OCI-M1 (cell line): ENCODE measurements around the gene PRRT2.
"Not testable (repeated sequence)": the region's sequence is repeated elsewhere in the genome, so short reads cannot be mapped to it uniquely, and the experiment has no call there.

Experiments
- DNase-seq: peaks from one replicate; lab custom pipeline; 2025; lab: John Stamatoyannopoulos, UW

The PRRT2 gene

DNA sequence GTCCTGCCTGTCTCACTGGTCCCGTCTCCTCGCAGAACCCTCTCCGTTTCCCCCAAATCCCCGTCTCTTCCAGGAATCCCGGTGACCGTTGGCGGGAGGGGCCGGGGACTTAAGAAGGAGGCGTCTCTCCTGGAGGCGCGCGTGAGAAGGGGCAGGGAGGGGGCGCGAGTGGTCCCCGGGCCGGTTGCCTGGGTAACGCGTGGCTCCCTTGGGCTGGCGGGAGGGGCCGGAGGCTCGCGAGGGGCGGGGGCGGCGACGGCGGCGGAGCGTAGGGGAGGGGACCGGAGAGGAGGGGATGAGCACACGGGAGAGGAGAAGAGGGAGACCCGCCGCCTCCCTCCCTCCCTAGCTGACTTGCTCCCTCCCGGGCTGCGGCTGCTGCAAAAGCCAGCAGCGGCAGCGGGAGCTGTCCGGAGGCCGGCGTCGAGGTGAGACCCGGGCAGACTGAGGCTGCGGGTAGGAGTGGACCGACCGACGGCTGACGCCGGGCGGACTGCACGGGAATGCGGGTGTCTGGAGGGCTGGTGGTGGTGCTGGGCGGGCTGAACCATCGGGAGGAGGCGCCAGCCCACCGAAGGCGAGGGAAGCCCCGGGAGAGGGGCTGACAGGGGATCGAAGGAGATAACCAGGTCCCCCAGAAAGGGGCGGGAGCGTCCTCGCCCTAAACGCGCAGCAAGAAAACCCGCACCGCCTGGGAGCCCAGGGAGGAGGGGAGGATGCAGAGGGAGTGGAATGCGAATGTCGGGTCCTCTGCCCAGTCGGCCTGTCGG, at the start of gene PRRT2:
TSS of gene PRRT2 (plus strand) at position 298 of the 770 bp plus-strand sequence. CDS start 862 bp downstream, outside the sequence.
- peak; percentile 79 for DNase-seq

GRCh38 chr16:29763326-29763725, 48.7 kb upstream of the PRRT2 start:
- DNase-seq = no peak

- no peak for DNase-seq
Measured at GRCh38 chr16:29765167-29766032, 46.6 kb upstream of the PRRT2 start.

DNA sequence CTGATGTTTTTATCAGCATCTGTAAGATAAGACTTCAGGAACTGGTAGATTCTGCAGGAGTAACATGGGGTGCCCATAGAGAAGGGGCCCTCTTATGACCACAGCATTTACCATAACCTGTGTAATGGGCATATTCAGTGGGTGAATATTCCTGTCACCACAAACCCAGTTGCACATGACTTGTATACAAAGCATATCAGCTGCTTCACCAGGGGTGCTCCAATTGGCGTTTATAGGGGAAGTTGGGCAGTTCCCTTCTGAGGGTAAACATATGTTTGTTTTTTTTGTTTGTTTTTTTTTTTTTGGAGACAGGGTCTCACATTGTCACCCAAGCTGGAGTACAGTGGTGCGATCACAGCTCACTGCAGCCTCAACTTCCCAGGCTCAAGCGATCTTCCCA, 45.4 kb upstream of the PRRT2 start:
- no peak for DNase-seq

DNA sequence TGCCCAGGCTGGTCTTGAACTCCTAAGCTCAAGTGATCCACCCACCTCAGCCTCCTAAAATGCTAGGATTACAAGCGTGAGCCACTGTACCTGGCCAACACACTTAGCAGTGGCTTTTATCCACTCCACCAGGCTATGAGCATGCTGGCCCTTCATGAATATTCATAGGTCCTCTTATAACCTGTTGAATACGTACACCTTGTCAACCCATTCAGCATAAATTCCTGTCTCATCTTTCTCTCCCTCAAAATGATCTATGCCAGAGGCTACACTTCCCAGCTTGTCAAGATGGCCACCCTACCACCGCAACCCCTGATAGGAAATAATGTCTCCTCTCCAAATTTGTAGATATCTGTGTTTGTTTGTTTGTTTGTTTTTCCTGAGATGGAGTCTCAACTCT, 44.9 kb upstream of the PRRT2 start:
- no peak for DNase-seq

DNA sequence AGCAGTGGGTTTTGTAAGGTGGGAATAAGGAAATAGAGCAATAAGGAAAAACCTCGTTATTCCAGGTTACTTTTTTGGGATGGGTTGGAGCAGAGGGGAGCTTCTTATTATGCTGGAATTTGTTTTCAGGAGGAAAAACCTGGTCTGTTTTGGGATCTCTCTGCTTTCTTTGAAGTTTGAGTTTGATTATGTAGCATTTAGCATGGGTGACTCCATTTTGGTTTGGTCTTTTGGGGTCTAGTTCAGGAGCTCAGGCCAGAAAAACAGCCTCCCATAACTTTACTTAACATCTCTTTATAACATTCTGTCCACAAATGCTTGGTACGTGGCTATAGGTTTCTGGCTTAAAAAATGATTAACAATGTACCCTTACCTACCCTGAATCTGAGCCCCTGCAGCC, 42.5 kb upstream of the PRRT2 start:
- DNase-seq = no peak

DNA sequence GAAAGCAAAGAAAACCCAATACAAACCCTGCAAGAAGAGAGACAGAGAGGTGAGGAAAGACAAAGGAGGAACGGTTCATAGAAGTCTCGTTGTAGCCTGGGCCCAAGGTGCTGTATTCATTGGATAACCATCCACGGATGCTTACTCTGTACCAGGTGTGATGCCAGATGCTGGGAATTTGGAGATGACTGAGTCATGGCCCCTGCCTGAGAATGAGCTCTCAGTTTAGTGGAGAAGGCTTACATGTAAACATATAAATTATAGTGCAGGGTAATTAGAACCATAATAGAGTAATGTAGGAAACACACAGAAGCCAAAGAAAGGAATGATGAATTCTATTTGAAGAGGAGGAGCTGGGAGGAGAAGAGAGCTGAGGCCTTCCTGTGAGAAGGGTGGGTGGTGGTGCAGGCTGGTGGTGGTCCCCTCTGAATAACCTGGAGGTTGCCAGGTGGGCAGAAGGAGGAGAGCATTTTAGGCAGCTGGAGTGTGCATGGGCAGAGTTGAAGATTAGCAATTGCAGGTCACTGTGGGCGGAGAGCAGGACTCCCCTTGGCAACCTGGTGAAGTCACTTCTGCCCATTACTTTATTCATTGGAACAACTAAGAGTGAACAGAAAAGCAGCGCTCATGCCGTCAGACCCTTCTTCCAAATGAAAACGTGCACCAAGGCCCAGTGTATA, 41.6 kb upstream of the PRRT2 start:
- DNase-seq = no peak

GRCh38 chr16:29772330-29772729, 39.7 kb upstream of the PRRT2 start:
- peak; percentile 35 for DNase-seq

- no peak for DNase-seq
Measured at GRCh38 chr16:29774730-29775129, 37.3 kb upstream of the PRRT2 start.

- DNase-seq = no peak
Measured at GRCh38 chr16:29775742-29776408, 36.1 kb upstream of the PRRT2 start.

DNA sequence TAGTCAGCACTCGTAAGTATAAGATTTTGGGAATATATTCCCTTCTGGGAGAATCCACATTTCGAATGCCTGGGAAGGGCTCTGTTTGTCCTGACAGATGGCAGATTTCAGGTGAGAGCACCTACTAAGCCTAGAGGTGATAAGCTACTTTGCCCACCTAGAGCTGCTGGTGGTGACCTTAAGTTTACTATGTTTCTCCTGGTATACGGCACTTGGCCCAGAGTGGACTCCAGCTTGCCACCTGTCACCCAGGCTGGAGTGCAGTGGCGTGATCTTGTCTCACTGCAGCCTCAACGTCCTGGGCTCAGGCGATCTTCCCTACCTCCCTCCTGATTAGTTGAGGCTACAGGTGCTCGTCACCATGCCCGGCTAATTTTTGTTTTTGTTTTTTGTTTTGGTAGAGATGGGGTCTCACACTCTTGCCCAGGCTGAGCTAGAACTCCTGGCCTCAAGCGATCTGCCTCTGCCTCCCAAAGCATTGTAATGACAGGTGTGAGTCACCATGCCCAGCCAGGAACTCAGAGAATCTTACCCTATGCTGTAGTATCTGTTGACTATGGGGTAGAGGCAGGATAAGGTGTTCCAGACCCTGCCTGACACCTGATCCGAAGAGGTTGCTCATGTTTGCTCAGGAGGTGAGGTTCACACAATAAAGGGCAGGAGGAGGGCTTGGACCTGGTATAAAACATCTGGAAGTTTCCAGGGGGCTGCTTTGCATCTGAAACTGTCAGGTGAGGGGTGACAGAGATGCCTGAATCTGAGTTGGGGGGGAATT, 34.2 kb upstream of the PRRT2 start, which contains the start of gene ZG16:
TSS of gene ZG16 (plus strand) at position 681 of the 775 bp plus-strand sequence. CDS start 1,011 bp downstream, outside the sequence.
- no peak for DNase-seq

GRCh38 chr16:29779474-29779873, 32.5 kb upstream of the PRRT2 start:
- DNase-seq = no peak

DNA sequence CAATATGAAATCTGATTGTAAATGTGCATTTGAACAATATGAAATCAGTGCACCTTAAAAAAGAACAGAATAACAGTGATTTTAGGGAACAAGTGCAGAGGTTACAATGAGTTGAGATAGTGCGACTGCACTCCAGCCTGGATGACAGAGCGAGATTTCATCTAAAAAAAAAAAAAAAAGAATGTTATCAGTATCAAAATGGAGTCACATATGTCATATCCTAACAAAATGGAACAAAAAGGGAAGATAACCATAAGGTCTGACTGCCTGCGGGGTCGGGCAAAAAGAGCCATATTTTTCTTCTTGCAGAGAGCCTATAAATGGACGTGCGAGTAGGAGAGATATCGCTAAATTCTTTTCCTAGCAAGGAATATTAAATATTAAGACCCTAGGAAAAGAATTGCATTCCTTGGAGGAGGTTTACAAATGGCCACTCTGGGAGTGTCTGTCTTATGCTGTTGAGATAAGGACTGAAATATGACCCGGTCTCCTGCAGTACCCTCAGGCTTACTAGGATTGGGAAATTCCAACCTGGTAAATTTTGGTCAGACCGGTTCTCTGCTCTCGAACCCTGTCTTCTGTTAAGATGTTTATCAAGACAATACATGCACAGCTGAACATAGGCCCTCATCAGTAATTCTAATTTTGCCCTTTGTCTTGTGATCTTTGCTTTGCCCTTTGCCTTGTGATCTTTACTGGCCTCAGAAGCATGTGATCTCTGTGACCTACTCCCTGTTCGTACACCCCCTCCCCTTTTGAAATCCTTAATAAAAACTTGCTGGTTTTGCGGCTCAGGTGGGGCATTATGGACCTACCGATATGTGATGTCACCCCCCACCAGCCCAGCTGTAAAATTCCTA, 28.7 kb upstream of the PRRT2 start:
- DNase-seq = peak; percentile 64

GRCh38 chr16:29784157-29784556, 27.8 kb upstream of the PRRT2 start:
- DNase-seq = no peak

DNA sequence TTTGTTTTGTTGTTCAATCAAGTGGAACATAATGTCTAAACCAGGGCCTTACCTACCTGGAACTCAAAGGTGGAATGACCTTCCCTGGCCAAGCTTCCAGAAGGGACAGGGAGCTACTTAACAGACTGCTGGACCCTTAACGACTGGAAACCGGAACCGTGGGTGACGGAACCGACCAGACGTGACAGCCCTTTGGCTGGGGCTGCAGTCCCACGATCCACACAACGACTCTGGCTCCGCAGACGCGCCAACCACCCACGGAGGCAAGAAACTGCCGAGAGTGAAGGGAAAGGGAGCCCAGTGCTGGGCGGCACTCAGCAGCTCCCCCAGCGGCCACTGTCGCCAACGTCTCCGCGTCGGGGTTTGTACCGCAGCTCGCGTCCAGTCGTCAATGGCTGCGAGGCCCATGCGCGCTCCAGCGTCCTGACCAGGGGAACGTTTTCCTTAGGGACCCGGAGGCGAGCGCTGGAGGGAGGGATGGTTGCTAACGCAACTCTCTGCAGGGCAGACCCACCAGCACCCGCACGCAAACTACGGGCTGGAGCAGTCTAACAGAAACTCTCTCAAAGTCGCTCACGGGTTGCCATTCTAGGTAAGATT, 27.0 kb upstream of the PRRT2 start:
- DNase-seq = no peak

- not testable (repeated sequence) for DNase-seq
Measured at GRCh38 chr16:29787155-29787554, 24.8 kb upstream of the PRRT2 start.

DNA sequence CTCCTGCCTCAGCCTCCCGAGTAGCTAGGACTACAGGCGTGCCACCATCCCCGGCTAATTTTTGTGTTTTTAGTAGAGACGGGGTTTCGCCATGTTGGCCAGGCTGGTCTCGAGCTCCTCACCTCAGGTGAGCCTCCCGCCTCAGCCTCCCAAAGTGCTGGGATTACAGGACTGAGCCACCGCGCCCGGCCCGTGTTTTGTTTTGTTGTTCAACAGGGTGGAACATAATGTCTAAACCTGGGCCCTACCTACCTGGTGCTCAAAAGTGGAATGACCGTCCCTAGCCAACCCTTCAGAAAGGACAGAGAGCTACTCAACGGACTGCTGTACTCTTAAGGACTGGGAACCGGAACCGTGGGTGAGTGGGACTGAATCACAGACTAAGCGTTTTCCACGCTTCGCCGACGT, 22.2 kb upstream of the PRRT2 start:
- no peak for DNase-seq

- peak; percentile 100 for DNase-seq
Measured at GRCh38 chr16:29790183-29790948, 21.6 kb upstream of the PRRT2 start, which contains the start of gene KIF22. Gene KIF22 (plus strand): TSS chr16:29790751. CDS start chr16:29790760, 9 bp downstream.
